GM19035 (cell line): ENCODE data around the gene CCDC158.
"Not testable (repeated sequence)": the region's sequence is repeated elsewhere in the genome, so short reads cannot be mapped to it uniquely, and the experiment has no call there.

ENCODE experiments used
- ATAC-seq: cut with Tn5 transposase; IDR thresholded peaks from one replicate; pipeline ENCODE4 v1.9.1; 2021; ENCODE audit not compliant: unreplicated experiment

Gene CCDC158

DNA sequence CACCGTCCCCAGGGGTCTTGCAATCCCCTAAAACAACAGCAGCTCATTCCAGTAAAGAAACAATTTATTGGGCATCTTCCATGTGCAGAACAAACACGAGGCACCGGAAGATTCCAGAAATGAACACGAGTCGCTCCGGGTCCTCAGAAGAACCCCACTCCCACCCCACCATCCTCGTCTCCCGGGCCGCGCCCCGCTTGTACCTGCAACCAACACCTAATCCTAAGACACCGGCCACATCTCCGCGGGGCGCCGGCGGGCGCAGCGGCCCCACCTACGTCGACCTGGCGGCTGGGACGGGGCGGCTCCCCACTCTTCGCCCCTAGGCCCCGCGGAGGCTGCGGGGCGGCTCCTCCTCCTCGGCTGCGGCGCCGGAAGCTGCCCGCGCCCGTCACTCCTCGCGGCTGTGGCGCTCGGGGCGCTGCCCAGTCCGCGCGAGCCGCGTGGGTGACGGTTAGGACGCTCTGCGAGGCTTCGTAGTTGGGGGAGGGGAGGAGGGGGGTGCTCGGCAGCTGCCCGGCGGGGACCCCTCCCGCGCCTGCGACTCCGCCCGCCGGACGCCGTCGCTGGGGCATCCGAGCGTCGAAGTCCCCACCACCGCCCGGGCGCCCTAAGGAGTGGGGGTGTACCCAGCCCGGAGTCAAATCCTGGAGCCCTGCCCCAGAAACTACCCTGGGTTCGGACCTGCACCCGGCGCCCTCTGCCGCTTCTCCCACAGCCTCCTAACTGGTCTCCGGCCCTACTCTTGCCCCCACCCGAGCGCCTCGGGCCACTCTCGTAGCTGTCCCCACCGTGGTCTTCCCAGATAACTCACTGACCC, at the start of gene CCDC158:
CCDC158 (minus strand) TSS at position 380 of the 820 bp plus-strand sequence. CDS start 17,934 bp downstream, outside the sequence.
- ATAC-seq = no peak

DNA sequence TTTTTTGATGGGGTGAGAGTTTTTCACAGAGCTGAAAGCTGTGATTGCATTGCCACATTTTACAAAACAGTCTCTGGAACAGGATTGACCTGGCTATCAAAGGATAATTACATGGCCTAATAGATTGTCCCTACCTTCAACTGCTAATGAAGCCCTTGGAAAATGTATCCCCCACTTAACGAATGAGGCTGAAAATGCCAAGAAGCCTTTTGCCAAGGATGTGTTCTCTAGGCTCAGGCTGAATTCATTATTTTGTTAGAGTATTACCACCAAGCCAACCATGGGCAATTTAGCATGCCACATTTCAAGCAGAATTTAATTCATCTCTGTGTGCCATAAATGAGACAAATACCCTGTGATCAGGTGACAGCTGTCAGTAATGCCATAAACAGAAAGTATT, 49.6 kb upstream of the CCDC158 start:
- ATAC-seq = no peak

DNA sequence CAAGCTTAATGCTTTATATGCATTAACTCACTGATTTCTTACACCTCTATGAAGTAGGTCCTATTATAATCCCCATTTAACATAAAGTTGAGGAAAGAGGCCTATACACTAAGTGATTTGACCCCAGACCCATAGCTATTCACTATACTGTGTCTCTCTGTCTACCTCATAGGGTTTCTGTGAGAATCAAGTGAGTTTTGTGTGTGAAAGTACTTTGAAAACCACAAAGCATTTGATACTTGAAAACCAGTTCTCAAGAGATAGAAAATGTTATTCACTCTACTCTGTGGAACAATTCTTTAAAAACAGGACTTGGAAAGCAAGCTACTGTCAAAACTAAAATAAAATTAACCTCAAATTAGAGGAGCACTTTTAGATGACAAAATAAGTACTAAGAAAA, 49.1 kb upstream of the CCDC158 start:
- no peak for ATAC-seq

DNA sequence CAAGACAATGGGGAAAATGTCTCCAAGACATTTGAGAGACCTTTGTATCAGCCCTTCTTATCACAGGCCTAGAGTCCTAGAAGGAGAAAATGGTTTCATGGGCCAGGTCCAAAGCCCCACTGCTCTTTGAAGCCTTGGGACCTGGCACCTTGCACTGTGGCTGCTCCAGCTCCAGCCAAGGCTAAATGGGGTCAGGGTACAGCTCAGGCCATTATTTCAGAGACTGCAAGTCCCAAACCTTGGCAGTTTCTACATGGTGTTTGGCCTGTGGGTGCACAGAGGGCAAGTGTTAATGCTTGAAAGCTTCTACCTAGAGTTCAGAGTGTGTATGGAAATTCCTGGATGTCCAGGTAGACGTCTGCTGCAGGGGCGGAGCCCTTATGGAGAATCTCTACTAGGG, 42.6 kb upstream of the CCDC158 start:
- no peak for ATAC-seq

DNA sequence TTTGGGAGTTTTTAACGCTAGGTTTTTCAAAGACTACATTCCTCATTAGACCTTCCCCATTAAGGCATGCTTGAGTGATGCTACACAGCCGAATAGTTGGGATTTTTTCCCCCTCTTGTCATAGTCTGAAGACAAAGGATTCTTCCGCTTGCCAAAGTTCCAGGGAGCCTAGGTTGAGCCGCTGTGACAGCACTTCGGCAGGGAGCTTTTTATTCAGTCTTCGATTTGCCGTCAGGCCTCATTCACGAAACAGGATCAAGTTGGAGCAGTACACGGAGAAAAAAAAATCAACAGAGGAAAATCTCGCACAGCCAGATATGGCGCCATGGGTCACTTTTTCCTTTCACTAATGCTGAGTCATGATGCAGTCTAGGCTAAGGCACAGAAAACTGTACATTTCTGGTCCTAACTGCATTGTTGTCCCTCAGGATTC, 38.4 kb upstream of the CCDC158 start:
- no peak for ATAC-seq

DNA sequence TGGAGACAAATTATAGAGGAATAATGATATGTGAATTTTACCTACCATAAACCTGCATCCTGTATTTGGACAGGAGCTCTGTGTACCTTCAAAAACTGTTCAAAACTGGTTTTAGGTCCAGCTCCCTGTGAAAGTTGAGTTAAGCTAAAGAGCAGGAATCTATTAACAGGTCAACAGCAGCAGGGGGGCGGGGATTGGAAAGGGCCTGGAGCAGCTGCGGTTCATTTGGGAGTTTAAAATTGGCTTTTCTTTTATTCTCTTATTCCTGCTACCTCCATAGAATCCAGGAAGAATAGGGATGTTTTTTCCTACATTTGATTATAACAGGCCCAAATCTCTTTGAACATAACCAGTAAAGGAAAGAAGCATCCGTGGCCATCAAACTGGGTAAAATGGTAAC, 37.9 kb upstream of the CCDC158 start:
- ATAC-seq = no peak

DNA sequence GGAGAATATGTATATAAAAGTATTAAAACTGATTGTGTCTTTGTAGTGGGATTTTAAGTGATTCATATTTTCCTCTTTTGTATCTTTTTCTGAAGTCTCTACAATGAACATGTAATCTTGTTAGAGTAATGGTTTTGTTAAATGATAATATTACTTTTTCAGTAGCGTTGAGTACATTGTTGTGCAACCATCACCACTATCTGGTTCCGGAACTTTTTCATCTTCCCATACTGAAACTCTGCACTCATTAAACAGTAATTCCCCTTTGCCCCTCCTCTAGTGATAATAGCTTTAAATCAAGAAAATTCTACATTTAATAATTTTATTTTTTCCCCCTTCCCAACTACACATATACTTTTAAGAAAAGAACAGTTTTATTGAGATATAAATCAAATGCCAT, 37.4 kb upstream of the CCDC158 start:
- no peak for ATAC-seq

DNA sequence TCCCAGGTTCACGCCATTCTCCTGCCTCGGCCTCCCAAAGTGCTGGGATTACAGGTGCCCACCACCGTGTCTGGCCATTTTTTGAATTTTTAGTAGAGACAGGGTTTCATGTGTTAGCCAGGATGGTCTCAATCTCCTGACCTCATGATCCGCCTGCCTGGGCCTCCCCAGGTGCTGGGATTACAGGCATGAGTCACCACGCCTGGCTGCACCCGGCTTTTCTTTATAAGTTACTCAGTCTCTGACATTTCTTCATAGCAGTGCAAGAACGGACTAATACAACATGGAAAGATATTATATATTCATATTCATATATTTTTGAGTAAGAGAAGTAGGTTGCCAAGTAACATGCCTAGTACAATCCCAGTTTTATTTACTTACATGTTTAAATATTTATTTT, 36.9 kb upstream of the CCDC158 start:
- ATAC-seq = no peak

DNA sequence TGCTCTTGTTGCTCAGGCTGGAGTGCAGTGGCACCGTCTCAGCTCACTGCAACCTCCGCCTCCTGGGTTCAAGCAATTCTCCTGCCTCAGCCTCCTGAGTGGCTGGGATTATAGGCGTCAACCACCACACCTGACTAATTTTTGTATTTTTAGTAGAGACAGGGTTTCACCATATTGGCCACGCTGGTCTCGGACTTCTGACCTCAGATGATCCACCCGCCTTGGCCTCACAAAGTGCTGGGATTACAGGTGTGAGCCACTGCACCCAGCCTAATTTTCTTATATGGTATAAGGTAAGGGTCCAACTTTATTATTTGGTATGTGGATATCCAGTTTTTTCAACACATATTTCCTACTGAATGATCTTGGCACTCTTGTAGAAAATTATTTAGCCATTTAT, 33.1 kb upstream of the CCDC158 start:
- ATAC-seq = not testable (repeated sequence)

DNA sequence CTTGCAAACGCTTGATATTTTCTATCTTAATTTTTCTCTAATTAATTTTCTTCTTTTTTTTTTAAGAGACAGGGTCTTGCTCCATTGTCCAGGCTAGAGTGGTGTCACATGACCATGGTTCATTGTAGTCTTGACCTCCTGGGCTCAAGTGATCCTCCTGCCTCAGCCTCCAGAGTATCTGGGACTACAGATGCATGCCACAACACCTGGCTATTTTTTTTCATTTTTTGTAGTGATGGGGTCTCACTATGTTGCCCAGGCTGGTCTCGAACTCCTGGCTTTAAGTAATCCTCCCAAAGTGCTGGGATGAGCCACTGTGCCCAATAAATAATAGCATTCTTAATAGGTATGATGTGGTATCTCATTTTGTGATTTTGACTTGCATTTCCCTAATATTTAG, 32.3 kb upstream of the CCDC158 start:
- no peak for ATAC-seq

DNA sequence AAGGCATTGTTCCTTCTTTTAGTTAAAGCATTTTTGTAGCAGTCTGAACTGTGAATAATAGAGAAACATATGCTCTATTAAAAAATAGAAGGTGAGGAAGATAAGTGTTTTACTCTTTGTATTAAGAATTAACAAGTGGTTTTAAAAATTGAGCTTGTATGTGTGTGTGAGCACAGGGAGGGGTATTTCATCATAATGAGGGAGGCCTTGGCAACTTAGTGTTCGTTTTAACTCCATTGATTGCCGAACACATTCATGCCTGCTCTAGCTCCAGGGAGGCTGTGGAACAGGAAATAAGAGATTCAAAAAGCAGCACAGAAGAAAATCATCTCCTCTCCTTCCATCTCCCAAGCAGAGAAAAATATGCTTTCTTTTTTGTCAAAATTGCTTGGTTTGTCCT, 28.9 kb upstream of the CCDC158 start:
- ATAC-seq = no peak

DNA sequence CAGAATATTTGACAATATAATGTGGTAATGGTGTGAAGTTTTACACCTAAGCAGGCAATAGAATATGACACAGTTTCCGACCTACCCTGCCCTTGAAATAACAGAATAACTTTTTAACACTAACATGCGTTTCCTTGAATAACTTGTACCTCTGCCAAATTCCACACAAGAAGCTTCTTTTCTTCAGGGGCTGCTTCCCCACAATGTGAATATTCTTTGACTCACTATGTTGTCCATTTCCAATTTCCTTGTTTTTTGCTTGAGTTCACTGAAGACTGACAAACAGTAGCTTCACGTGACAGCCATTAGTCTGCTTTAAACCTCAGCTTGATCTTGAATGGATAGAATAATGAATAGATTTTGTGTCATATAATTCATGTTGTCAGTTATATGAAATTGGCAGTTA, 28.4 kb upstream of the CCDC158 start:
- ATAC-seq = no peak

DNA sequence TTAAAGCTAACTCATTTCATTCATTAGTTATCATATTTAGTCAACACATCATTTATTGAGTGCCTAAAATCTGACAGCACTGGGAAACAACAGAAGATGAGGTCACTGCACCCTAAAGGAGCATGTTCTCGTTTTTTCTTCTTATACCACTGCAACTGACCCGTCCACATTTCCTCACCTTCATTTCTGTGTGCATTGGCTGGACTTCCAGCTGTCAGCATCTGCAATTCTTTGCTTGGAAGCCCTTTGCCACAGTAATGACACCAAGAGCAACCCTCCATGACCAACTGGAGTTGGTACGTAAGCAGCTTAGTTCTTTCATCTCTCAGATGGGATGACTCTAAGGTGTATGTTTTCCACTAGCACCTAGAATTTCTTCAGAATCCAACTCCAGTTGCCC, 27.3 kb upstream of the CCDC158 start:
- ATAC-seq = no peak

DNA sequence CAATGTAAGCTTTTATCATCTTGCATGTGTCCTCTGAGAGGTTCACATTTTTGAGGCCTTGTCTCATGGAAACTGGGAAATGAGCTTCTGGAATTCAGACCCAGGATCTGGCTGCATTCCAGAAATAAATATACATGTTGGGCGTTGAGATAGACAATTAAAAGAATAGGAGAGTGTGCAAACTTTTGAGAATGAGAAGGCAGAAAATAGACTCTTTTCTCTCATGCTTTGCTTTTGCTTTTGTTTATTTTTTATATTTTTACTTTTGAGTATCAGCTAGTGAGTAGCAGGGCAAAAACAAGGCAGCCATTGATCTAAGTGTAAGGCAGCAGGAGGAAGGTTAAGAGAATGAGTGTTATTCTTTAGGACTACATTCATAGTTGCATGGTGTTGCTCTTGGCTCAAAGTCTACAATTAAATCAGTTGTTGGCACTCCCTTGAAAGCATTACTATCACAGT, 26.5 kb upstream of the CCDC158 start:
- no peak for ATAC-seq

DNA sequence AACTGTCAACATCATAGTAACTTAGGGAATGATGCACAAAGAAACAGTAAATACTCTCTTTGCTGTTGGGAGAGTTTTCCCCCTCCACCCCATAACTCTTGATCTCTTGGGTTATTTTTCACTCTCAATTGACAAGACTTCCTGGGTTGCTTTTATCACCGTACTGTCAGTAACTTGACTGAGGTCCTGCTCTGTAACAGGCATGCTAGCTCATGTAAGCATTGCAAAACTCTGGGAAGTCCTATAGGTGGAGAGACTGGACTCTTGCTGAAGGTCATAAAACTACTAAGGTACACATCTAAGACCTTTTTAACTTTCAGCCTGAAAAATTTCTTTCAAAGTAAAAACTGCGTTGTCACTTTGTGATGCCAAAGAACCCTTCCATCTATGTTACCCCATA, 25.0 kb upstream of the CCDC158 start:
- ATAC-seq = no peak

DNA sequence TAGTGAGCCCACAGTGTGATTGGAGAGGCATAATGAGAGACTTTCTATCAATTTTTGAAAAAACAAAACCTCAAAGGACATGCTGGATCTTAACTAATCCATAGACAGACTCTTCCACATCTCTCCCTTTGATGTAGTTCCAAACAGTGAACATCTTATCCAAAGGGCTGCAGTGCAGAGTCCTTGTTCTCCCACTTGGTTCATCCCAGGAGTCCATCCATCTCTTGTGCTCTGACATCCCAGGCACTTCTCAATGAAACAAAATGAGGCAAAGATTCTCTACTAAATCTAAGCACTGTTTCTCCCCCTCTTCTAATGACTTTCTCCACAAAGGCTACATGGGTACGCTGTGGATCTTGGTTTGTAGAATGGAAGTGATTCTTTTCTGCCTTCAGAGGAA, 22.4 kb upstream of the CCDC158 start:
- no peak for ATAC-seq

DNA sequence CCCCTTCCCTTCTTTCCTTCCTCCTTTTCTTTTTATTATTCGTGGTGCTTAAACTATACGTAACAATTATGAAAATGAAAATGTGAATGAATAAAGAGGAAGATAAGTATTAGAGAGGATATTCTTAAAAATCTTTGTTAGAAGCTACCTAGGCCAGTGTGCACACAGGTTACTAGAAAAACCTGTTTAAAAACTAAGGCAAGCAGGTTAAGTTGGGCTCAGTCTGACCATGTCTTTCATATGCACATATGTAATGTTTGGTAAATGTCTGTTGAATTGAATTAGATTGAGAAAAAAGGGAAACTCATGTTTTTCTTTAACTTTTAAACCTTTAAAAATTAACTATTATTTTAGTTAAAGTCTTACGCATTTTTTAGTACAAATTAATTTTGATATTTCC, 21.9 kb upstream of the CCDC158 start:
- ATAC-seq = no peak

DNA sequence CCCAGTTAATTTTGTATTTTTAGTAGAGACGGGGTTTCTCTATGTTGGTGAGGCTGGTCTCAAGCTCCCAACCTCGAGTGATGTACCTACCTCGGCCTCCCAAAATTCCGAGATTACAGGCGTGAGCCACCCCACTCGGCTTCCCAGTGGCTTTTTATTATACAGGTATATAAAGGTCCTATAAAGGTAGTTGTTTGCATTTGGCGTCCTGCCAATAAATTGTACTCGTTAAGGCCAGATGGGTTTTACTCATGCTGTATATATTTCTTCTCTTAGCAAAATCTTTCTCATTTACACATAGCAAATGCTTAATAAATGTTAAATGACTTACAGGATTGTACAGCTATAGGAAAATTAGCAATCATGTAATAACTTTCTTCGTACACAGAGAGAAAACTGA, 20.9 kb upstream of the CCDC158 start:
- ATAC-seq = no peak

DNA sequence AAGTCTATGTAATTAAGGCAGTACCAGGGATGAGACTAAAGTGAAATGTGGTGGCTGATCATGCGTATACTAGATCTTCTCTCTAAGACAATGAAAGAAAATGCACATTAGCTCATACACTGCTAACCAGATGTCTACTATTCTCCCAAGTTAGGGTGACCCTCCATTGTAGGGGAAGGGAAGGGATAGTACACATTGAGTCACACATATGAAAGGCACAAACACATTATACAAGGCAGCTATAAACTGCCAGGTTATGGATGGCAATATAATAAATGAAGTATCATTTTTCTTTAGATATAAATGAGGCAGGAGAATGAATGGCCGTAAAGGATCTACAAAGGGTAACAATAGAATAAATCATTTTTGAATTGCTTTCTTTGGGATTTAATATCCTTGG, 18.6 kb upstream of the CCDC158 start:
- no peak for ATAC-seq

DNA sequence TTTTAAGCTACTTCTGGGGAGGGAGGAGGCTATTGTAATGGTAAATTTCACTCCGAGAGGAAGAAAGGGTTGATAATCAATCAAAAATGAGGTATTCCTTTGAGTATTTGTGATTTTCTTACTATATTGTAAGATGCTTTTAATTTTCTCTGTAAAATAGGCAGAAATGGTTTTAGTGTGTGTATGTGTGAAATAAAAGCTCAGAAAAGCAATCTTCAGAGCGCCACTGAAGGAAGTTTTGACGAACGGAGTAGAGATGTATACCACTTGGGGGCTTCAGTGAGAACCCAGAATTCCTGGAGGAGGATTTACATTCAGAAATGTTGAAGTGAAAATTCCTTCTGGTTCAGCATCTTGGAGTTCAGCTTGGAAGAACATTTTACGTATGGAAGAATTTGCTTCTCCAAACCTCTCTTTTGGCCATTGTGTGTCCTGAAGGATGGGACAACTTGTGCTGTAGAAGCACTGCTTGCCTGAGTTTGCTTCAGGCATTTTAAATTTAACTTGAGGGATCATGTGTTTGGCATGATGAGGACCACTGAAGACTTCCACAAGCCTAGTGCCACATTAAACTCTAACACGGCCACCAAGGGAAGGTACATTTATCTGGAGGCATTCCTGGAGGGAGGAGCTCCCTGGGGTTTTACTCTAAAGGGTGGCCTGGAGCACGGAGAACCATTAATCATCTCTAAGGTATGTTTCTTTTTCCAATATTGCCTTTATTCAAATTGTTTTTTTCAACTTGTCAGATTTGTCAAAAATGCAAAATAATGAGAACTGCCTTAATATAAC, 14.8 kb upstream of the CCDC158 start:
- ATAC-seq = no peak

DNA sequence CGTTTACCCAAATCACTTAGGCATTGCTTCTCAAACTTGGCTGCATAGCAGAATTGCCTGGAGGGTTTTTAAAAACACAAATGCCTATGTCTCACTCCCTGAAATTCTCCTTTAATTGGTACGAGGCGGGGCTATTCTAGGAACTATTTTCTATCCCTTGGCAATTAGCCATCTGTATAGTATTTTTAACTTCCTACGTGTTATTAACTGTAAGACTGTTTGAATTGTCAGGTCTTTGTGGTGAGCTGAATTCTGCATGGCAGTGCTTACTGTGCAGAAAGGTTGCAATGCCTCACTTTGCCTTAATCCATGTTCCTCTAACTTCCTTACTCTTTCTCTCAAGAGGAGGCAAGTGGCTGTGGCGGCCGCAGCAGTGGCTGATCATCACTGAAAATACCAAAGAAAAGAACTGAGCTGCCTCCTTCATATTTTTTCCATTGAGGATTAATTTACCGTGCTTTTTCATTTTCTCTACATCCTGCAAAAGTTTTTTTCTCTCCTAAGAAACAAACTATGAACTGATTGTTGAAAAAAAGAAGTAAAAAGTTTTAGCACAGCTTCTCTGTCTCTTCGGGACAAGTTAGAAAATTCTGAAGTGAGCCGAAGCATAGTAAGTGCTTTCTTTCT, 14.1 kb upstream of the CCDC158 start, which contains the start of gene SHROOM3:
SHROOM3 (plus strand) TSS at position 329 of the 627 bp plus-strand sequence. CDS start 824 bp downstream, outside the sequence.
- ATAC-seq = no peak
